K562 (cell line): ENCODE data around the gene ZNF740. TPM values are rescaled to one million over a fixed set of nuclear protein-coding genes. Genes with fewer than 3 reads are reported as not detected.

Experiments used
- CHD1 ChIP-seq: fragments of 200-600 bp; sonication (generic); IDR thresholded peaks from one replicate; pipeline ENCODE4 v1.6.1; 2012; ENCODE audit warnings: mild to moderate bottlenecking, moderate library complexity, low read length, inconsistent platforms
- HDGF ChIP-seq: fragments of 450-650 bp; IDR thresholded peaks from 2 replicates; pipeline ENCODE4 v1.6.1; 2016
- HNRNPUL1 ChIP-seq: fragments of 200-400 bp; formaldehyde crosslinking; IDR thresholded peaks from 2 replicates; pipeline ENCODE4 v1.6.1; 2017; ENCODE audit warnings: low read length
- MTF1 ChIP-seq: fragments of 250-450 bp; sonication (Bioruptor Pico); IDR thresholded peaks from 2 replicates; pipeline ENCODE4 v1.9.0; 2021; ENCODE audit warnings: moderate library complexity, mild to moderate bottlenecking, inconsistent platforms, borderline replicate concordance
- NR2C2 ChIP-seq, 2 experiments: fragments of 200-800 bp in 1 of 2; sonication (Bioruptor generic) in 1 of 2; sonication (generic) in 1 of 2; formaldehyde crosslinking in 1 of 2; IDR thresholded peaks; 2 replicates each; pipeline versions ENCODE4 v1.6.1 to v1.8.0; 2016 to 2022; ENCODE audit warnings: mild to moderate bottlenecking in 1 of 2, missing compliant biosample characterization in 1 of 2, missing genetic modification characterization in 1 of 2, missing genetic modification reagents in 1 of 2
- NRF1 ChIP-seq, 2 experiments: fragments of 450-650 bp; IDR thresholded peaks in 1 of 2; conservative IDR thresholded peaks in 1 of 2; 2 replicates each; pipeline ENCODE4 v1.6.1; 2014; ENCODE audit warnings: mild to moderate bottlenecking in 2 of 2
- NUFIP1 ChIP-seq: fragments of 450-650 bp; IDR thresholded peaks from 2 replicates; pipeline ENCODE4 v1.6.1; 2018; ENCODE audit not compliant: partially characterized antibody
- PCBP2 ChIP-seq: fragments of 200-400 bp; formaldehyde crosslinking; IDR thresholded peaks from 2 replicates; pipeline ENCODE4 v1.6.1; 2018; ENCODE audit warnings: low read length, low read depth, mild to moderate bottlenecking, moderate library complexity; ENCODE audit not compliant: poor library complexity, severe bottlenecking
- POLR2G ChIP-seq: fragments of 200-400 bp; formaldehyde crosslinking; IDR thresholded peaks from 2 replicates; pipeline ENCODE4 v1.6.1; 2017; ENCODE audit warnings: low read depth, mild to moderate bottlenecking, antibody characterized with exemption, low read length, moderate library complexity
- RAD51 ChIP-seq: fragments of 450-650 bp; IDR thresholded peaks from 2 replicates; pipeline ENCODE4 v1.7.1; 2016; ENCODE audit warnings: low read depth, mild to moderate bottlenecking, borderline replicate concordance
- RBM15 ChIP-seq: fragments of 200-400 bp; formaldehyde crosslinking; IDR thresholded peaks from 2 replicates; pipeline ENCODE4 v1.6.1; 2018; ENCODE audit warnings: mild to moderate bottlenecking, low read length, moderate library complexity; ENCODE audit not compliant: insufficient read depth
- SAP30 ChIP-seq: fragments of 200-600 bp; sonication (generic); IDR thresholded peaks from 2 replicates; pipeline ENCODE4 v1.6.1; 2012; ENCODE audit warnings: borderline replicate concordance, low read depth, mild to moderate bottlenecking, moderate library complexity, low read length, control low read depth, inconsistent platforms; ENCODE audit not compliant: insufficient read depth, poor library complexity, severe bottlenecking
- SIN3A ChIP-seq, 2 experiments: fragments of 150-350 bp in 1 of 2; IDR thresholded peaks; 2 replicates each; pipeline ENCODE4 v1.6.1; 2011 to 2016; ENCODE audit warnings: borderline replicate concordance in 2 of 2, low read depth in 2 of 2, low read length in 2 of 2, mild to moderate bottlenecking in 2 of 2, moderate library complexity in 2 of 2; ENCODE audit not compliant: control insufficient read depth in 1 of 2
- SIRT6 ChIP-seq: IDR thresholded peaks from one replicate; pipeline ENCODE4 v1.6.1; 2012; ENCODE audit warnings: low read depth, mild to moderate bottlenecking, control low read depth, inconsistent platforms, low read length, moderate library complexity
- SP2 ChIP-seq: IDR thresholded peaks from 2 replicates; pipeline ENCODE4 v1.6.1; 2011; ENCODE audit warnings: mild to moderate bottlenecking, low read depth, low read length, moderate library complexity; ENCODE audit not compliant: poor library complexity, severe bottlenecking; ENCODE audit errors: extremely low read depth
- YBX1 ChIP-seq: fragments of 450-650 bp; IDR thresholded peaks from 2 replicates; pipeline ENCODE4 v1.7.1; 2016; ENCODE audit warnings: mild to moderate bottlenecking
- ZBTB7A ChIP-seq: IDR thresholded peaks from 2 replicates; pipeline ENCODE4 v1.6.1; 2011; ENCODE audit warnings: low read depth, mild to moderate bottlenecking, low read length, moderate library complexity, borderline replicate concordance; ENCODE audit not compliant: control insufficient read depth
- ZC3H4 ChIP-seq: sonication (generic); formaldehyde crosslinking; IDR thresholded peaks from 2 replicates; pipeline ENCODE4 v1.9.0; 2021; ENCODE audit warnings: missing genetic modification reagents, borderline replicate concordance
- ZKSCAN8 ChIP-seq: fragments of 200-800 bp; sonication (Bioruptor generic); IDR thresholded peaks from 2 replicates; pipeline ENCODE4 v1.6.1; 2016; ENCODE audit warnings: missing genetic modification characterization, missing compliant biosample characterization
- ZNF232 ChIP-seq: sonication (generic); formaldehyde crosslinking; IDR thresholded peaks from 2 replicates; pipeline ENCODE4 v1.8.0; 2022; ENCODE audit warnings: mild to moderate bottlenecking, missing genetic modification reagents
- ZNF3 ChIP-seq: fragments of 250-450 bp; sonication (Bioruptor Pico); IDR thresholded peaks from 2 replicates; pipeline ENCODE4 v1.5.0; 2021; ENCODE audit warnings: mild to moderate bottlenecking, moderate library complexity
- ZNF778 ChIP-seq: fragments of 450-650 bp; formaldehyde crosslinking; IDR thresholded peaks from 2 replicates; pipeline ENCODE4 v1.4.0; 2020; ENCODE audit warnings: mild to moderate bottlenecking, moderate library complexity
- polyA plus RNA-seq, 8 experiments: library from polyadenylated mRNA; depleted of rRNA in 4 of 8; stranded (reverse) in 5 of 8; unstranded in 3 of 8; fragments of >200 nt; fragmentation: Nextera tagmentation in 2 of 8; fragmentation: Illumina TruSeq in 1 of 8; extraction: Ambion mirVana in 2 of 8; extraction: Trizol in 1 of 8; gene quantifications; 2 replicates each; pipeline versions ENCODE4 v1.2.1 to v1.2.3, GENCODE V29; 2011 to 2014; ENCODE audit warnings: inconsistent platforms in 1 of 8, missing spikeins in 1 of 8
- total RNA-seq, 7 experiments: library from RNA; depleted of rRNA in 6 of 7; stranded (reverse); fragments of >200 nt in 6 of 7; fragmentation: Illumina TruSeq in 2 of 7; extraction: Trizol in 2 of 7; gene quantifications; 2 replicates each; pipeline versions ENCODE4 v1.2.1 to v1.2.3, GENCODE V29; 2011 to 2021; ENCODE audit warnings: low replicate concordance in 1 of 7
- TF ChIP-seq, protein P1 (sequence below): IDR thresholded peaks from 2 replicates; pipeline ENCODE4 v1.6.1; 2011; ENCODE audit warnings: borderline replicate concordance, low read depth, mild to moderate bottlenecking, moderate library complexity, low read length; ENCODE audit not compliant: insufficient read depth, poor library complexity, severe bottlenecking
- TF ChIP-seq, protein P2 (sequence below), 2 experiments: fragments of 450-650 bp in 1 of 2; sonication (generic) in 1 of 2; formaldehyde crosslinking in 1 of 2; IDR thresholded peaks in 1 of 2; conservative IDR thresholded peaks in 1 of 2; 2 replicates each; pipeline versions ENCODE4 v1.6.1 to v1.8.1; 2016 to 2023; ENCODE audit warnings: mild to moderate bottlenecking in 2 of 2, moderate library complexity in 2 of 2, inconsistent platforms in 1 of 2, missing genetic modification reagents in 1 of 2

Gene ZNF740
- total and polyA plus RNA-seq, 9 of the 15 experiments (the other 6 are each of a cell fraction or from before 2014, with no cell fraction given), result 0.57 to 46.4 (median 18.6) TPM

DNA sequence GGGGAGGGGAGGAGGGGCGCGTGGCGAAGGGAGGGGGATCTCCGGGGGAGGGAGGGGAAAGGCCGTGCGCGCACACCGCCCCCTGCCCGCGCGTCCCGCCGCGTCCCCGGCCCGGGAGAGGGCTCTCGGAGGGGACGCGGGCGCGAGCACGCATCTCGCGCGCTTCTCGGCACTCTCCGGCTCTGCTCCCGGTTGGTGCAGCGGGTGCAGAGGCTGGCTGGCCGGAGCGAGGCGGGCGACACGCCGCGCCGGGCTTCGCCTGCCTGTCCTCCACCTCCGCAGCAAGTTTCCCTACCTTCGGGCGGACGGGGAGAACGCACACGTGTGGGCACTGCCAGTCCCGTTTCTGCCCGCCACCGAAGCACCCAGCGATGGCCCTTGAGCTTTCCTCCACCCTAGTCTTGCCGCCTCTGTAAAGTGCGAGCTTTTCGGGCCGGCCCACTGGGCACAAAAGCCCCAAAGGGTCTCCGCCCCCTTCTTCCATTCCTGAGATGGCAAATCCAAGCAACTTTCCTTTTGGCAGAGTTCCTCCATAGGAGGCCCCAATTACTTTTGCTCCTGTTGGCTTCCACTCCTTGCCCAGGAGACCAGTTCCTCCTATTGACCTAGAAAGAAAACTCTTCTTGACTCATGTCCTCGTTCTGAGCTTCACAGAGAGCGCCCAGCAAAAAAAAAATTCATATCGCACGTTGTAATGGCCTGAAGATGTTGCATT lies 566 bp downstream of the ZNF740 start (continued):
- TF ChIP-seq PCBP2, result peak; percentile 46
- no peak for TF ChIP-seq NR2C2 (CRISPR knock-in tag; IDR thresholded peaks at IDR 0.05)
- TF ChIP-seq NR2C2 (tag; IDR thresholded peaks at IDR 0.05), result peak; percentile 97
- TF ChIP-seq CHD1, result no peak
- TF ChIP-seq RBM15, result no peak
- no peak for TF ChIP-seq SP2
- TF ChIP-seq NUFIP1, result no peak
- no peak for TF ChIP-seq YBX1
- no peak; the same call in 1 of the 2 replicates for TF ChIP-seq ZC3H4 (CRISPR knock-in tag)
- TF ChIP-seq HDGF, result no peak
- no peak for TF ChIP-seq ZNF778 (CRISPR knock-in tag)
- TF ChIP-seq, protein P1, sequence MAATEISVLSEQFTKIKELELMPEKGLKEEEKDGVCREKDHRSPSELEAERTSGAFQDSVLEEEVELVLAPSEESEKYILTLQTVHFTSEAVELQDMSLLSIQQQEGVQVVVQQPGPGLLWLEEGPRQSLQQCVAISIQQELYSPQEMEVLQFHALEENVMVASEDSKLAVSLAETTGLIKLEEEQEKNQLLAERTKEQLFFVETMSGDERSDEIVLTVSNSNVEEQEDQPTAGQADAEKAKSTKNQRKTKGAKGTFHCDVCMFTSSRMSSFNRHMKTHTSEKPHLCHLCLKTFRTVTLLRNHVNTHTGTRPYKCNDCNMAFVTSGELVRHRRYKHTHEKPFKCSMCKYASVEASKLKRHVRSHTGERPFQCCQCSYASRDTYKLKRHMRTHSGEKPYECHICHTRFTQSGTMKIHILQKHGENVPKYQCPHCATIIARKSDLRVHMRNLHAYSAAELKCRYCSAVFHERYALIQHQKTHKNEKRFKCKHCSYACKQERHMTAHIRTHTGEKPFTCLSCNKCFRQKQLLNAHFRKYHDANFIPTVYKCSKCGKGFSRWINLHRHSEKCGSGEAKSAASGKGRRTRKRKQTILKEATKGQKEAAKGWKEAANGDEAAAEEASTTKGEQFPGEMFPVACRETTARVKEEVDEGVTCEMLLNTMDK, result no peak
- TF ChIP-seq, protein P2, sequence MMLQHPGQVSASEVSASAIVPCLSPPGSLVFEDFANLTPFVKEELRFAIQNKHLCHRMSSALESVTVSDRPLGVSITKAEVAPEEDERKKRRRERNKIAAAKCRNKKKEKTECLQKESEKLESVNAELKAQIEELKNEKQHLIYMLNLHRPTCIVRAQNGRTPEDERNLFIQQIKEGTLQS (IDR thresholded peaks at IDR 0.05), result no peak
- TF ChIP-seq, protein P2 (CRISPR knock-in tag; conservative IDR thresholded peaks at IDR 0.05), result no peak
- TF ChIP-seq HNRNPUL1, result no peak
- no peak for TF ChIP-seq ZNF3 (CRISPR knock-in tag)
- TF ChIP-seq SAP30, result no peak
- TF ChIP-seq MTF1 (CRISPR knock-in tag), result no peak
- TF ChIP-seq SIN3A (IDR thresholded peaks at IDR 0.05; ENCODE audit: borderline replicate concordance in 2 of 2, control insufficient read depth in 1 of 2, low read depth in 2 of 2, low read length in 2 of 2), result peak in 1 of 2 experiments; percentile 26; a peak in 1 of 4 replicates
- TF ChIP-seq RAD51, result no peak
- TF ChIP-seq NRF1 (conservative IDR thresholded peaks at IDR 0.05 in 1 of 2, IDR thresholded peaks at IDR 0.05 in 1 of 2), result no peak
- TF ChIP-seq POLR2G, result no peak
- no peak for TF ChIP-seq ZNF232 (CRISPR knock-in tag)
- no peak for TF ChIP-seq SIRT6
- no peak for TF ChIP-seq ZKSCAN8
- 0 out of 2 replicates have a peak, but pooled peaks have one; percentile 26 for TF ChIP-seq ZBTB7A
